ENCODE data around the gene ZNF566.
A peak's percentile ranks its signal among the peaks of the same experiment; 100 is the strongest.
"Not testable (repeated sequence)": the region's sequence is repeated elsewhere in the genome, so short reads cannot be mapped to it uniquely, and the experiment has no call there.

The ZNF566 gene

DNA sequence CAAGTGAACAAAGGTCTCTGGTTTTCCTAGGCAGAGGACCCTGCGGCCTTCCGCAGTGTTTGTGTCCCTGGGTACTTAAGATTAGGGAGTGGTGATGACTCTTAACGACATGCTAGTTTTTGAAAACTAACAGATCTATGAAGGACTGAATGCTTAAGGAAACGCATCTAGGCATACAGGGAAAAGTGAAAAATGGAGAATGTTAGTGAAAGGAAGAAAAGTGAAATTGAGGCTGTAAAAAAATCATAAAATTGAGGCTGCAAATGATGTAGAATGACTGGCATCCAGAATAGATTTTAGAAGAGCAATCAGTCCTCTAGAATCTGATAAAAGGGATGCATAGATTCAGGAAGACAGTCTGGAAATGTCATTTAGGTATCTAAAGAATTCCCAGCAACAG lies 35.3 kb upstream of the ZNF566 start:
- DNase-seq (ENCODE audit: insufficient read length, low spot score) (no peak), FAIRE-seq (no peak)
- TF ChIP-seq, protein P1, sequence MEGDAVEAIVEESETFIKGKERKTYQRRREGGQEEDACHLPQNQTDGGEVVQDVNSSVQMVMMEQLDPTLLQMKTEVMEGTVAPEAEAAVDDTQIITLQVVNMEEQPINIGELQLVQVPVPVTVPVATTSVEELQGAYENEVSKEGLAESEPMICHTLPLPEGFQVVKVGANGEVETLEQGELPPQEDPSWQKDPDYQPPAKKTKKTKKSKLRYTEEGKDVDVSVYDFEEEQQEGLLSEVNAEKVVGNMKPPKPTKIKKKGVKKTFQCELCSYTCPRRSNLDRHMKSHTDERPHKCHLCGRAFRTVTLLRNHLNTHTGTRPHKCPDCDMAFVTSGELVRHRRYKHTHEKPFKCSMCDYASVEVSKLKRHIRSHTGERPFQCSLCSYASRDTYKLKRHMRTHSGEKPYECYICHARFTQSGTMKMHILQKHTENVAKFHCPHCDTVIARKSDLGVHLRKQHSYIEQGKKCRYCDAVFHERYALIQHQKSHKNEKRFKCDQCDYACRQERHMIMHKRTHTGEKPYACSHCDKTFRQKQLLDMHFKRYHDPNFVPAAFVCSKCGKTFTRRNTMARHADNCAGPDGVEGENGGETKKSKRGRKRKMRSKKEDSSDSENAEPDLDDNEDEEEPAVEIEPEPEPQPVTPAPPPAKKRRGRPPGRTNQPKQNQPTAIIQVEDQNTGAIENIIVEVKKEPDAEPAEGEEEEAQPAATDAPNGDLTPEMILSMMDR (IDR thresholded peaks at IDR 0.05; ENCODE audit: insufficient read depth, missing control alignments) = no peak

DNA sequence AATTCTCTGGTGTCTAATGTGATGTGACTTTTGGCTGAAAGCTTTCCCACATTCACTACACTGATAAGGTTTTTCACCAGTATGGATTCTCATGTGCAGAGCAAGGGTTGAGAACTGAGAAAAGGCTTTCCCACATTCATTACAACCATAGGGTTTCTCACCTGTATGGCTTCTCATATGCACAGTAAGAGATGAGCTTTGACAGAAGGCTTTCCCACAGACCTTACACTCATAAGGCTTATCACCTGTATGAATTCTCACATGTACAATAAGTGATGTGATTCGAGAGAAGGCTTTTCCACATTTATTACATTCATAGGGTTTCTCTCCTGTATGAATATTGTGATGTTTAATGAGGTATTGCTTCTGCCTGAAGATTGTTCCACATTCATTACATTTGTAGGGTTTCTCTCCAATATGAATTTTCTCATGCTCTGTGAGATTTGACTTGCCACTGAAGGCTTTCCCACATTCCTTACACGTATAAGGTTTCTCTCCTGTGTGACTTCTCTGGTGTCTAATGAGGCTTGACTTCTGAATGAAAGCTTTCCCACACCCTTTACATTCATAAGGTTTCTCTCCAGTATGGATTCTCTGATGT lies 24.8 kb upstream of the ZNF566 start:
- DNase-seq (ENCODE audit: insufficient read length, low spot score) = no peak
- TF ChIP-seq, protein P1 (IDR thresholded peaks at IDR 0.05; ENCODE audit: insufficient read depth, missing control alignments) = no peak
- no peak for FAIRE-seq

DNA sequence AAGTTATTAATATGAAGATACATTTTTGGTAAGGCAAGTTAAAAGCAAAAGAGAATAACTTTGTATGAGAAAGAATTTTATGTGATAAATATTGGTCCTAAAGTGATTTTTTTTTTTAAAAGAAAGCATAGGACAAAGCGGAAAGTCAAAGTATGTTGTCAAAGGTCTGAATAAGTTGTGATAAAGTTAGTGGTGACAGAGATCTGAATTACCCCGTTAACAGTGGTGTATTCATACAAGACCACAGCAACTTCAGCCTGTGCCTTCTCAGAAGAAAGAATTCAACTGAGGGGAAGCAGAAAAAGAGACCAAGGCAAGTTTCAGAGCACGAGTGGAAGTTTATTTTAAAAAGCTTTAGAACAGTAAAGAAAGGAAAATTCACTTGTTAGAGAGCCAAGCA lies 19.0 kb upstream of the ZNF566 start:
- TF ChIP-seq, protein P1 (IDR thresholded peaks at IDR 0.05; ENCODE audit: insufficient read depth, missing control alignments) = no peak
- DNase-seq (ENCODE audit: insufficient read length, low spot score) (no peak), FAIRE-seq (no peak)

DNA sequence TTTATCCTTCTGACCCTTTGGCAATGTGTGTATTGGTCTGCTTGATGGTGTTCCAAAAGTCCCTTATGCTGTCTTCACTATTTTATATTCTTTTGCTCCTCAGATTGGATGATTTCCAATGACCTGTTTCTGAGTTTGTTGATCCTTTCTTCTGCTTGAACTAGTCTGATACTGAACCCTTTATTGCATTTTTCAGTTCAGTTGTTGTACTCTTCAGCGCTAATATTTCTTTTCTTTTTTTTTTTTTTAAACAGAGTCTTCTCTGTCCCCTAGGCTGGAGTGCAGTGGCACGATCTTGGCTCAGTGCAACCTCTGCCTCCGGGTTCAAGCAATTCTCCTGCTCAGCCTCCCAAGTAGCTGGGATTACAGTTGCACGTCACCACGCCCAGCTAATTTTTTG lies 12.6 kb upstream of the ZNF566 start:
- DNase-seq (ENCODE audit: insufficient read length, low spot score) = no peak
- no peak for FAIRE-seq
- TF ChIP-seq, protein P1 (IDR thresholded peaks at IDR 0.05; ENCODE audit: insufficient read depth, missing control alignments) = no peak

DNA sequence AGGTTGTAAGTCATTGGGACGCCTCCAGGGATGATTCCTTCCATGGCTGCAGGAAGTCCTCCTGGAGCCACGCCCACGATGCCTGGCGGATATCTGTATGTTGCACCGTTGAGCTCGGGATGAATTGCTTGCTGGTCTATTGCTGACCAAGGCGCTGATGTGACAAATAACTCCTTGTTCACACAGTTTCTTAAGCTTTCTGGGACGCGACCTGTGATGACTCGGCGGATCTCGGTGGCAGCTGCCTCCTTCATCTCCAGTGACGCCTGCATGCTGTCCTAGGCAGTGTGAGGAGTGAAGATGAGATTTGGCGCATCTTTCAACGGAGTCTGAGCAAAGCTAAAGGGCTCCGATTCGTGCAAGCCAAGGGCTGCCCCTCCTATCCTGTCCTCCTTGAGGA lies 7.6 kb upstream of the ZNF566 start:
- no peak for FAIRE-seq
- TF ChIP-seq, protein P1 (IDR thresholded peaks at IDR 0.05; ENCODE audit: insufficient read depth, missing control alignments) = no peak
- DNase-seq (ENCODE audit: insufficient read length, low spot score) = no peak

DNA sequence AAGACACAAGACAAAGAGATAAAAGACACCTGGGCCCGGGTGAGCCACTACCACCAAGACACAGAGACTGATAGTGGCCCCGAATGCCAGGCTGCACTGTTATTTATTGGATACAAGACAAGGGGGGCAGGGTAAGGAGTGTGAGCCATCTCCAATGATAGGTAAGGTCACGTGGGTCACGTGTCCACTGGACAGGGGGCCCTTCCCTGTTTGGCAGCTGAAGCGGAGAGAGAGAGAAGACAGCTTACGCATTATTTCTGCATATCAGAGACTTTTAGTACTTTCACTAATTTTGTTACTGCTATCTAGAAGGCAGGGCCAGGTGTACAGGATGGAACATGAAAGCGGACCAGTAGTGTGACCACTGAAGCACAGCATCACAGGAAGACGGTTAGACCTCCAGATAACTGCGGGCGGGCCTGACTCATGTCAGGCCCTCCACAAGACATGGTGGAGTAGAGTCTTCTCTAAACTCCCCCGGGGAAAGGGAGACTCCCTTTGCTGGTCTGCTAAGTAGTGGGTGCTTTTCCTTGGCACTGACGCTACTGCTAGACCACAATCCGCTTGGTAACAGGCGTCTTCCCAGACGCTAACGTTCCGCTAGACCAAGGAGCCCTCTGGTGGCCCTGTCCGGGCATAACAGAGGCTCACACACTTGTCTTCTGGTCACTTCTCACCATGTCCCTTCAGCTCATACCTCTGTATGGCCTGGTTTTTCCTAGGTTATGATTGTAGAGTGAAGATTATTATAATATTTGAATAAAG lies 3.5 kb upstream of the ZNF566 start:
- FAIRE-seq; DNase-seq (ENCODE audit: insufficient read length, low spot score): not testable (repeated sequence)
- TF ChIP-seq, protein P1 (IDR thresholded peaks at IDR 0.05; ENCODE audit: insufficient read depth, missing control alignments) = peak; percentile 32

DNA sequence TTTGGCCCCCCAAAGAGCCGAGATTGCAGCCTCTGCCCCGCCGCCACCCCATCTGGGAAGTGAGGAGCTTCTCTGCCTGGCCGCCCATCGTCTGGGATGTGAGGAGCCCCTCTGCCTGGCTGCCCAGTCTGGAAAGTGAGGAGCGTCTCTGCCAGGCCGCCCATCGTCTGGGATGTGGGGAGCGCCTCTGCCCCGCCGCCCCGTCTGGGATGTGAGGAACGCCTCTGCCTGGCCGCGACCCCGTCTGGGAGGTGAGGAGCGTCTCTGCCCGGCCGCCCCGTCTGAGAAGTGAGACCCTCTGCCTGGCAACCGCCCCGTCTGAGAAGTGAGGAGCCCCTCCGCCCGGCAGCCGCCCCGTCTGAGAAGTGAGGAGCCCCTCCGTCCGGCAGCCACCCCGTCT lies 1.5 kb upstream of the ZNF566 start:
- not testable (repeated sequence) for FAIRE-seq

More for the DNA sequence above, 1.5 kb upstream of the ZNF566 start:
- DNase-seq (ENCODE audit: insufficient read length, low spot score) = not testable (repeated sequence)
